Activated T-cell treated with anti-CD3 and anti-CD28 coated beads, Interleukin-2, amount 50 U/mL, for 48 hours (primary cell): ENCODE data around the gene GPR141.

Source experiments
- DNase-seq, 2 experiments: peaks; one replicate each; pipeline ENCODE4 v3.0.0-alpha.2; 2020

The GPR141 gene

DNA sequence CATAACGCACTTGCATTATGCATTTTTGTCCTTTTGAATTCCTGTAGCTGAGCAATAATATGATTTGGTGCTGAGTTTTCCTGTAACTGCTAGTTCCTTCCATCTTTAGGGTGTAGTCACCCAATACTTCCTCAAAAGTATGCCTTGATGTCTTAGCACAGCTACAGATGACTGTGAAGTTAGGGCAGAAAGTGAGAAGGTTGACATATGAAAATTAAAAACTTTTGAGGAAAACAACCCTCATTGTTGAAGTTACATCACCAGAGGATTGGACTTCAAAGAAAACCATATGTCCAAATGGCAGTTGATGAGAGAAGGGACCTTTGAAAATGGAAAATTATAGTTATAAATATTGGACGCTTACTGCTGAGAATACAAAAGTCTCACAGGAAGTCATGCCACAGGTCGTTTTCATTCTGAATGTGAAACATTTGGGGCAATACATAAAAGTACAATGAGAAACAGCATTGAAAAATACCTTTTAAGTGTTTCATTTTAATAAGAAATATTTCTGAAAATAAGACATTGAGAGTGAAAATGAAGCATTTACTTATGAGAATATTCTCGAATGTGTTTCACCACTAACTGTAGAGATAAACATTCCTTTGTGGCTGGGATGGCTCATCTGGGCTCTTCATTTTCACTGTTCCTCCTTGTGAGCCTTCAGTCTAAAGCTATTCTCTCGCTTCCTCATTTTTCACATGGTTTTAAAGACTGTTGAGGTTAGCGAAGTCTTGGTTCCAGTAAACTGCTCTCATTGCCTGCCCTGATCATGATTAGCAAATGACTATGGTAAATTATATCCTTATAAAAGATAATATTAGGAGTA lies 103.4 kb downstream of the GPR141 start:
- DNase-seq, result no peak
